Ishikawa (cell line): ENCODE data around the gene ARID2.

Experiments
- CEBPB ChIP-seq: IDR thresholded peaks from 2 replicates; pipeline ENCODE4 v1.6.1; 2012
- CREB1 ChIP-seq: IDR thresholded peaks from 2 replicates; pipeline ENCODE4 v1.6.1; 2012; ENCODE audit warnings: low read depth
- EGR1 ChIP-seq: IDR thresholded peaks from 2 replicates; pipeline ENCODE4 v1.6.1; 2012
- EP300 ChIP-seq: IDR thresholded peaks from 2 replicates; pipeline ENCODE4 v1.6.1; 2012; ENCODE audit warnings: borderline replicate concordance
- FOXM1 ChIP-seq: IDR thresholded peaks from 2 replicates; pipeline ENCODE4 v1.6.1; 2012; ENCODE audit warnings: low read depth, borderline replicate concordance
- MAX ChIP-seq: IDR thresholded peaks from 2 replicates; pipeline ENCODE4 v1.6.1; 2012
- NFIC ChIP-seq: IDR thresholded peaks from 2 replicates; pipeline ENCODE4 v1.6.1; 2012
- RAD21 ChIP-seq: IDR thresholded peaks from 2 replicates; pipeline ENCODE4 v1.6.1; 2012; ENCODE audit warnings: low read depth
- REST ChIP-seq: IDR thresholded peaks from 2 replicates; pipeline ENCODE4 v1.6.1; 2012; ENCODE audit warnings: low read depth, mild to moderate bottlenecking
- TAF1 ChIP-seq: IDR thresholded peaks from 2 replicates; pipeline ENCODE4 v1.6.1; 2012; ENCODE audit warnings: low read depth, mild to moderate bottlenecking
- TCF12 ChIP-seq: IDR thresholded peaks from 2 replicates; pipeline ENCODE4 v1.6.1; 2012; ENCODE audit warnings: low read depth
- YY1 ChIP-seq: IDR thresholded peaks from 2 replicates; pipeline ENCODE4 v1.6.1; 2012; ENCODE audit warnings: low read depth
- ZBTB7A ChIP-seq: IDR thresholded peaks from 2 replicates; pipeline ENCODE4 v1.6.1; 2012; ENCODE audit warnings: low read depth
- TF ChIP-seq, protein P1 (sequence below): IDR thresholded peaks from 2 replicates; pipeline ENCODE4 v1.6.1; 2012

Gene ARID2

DNA sequence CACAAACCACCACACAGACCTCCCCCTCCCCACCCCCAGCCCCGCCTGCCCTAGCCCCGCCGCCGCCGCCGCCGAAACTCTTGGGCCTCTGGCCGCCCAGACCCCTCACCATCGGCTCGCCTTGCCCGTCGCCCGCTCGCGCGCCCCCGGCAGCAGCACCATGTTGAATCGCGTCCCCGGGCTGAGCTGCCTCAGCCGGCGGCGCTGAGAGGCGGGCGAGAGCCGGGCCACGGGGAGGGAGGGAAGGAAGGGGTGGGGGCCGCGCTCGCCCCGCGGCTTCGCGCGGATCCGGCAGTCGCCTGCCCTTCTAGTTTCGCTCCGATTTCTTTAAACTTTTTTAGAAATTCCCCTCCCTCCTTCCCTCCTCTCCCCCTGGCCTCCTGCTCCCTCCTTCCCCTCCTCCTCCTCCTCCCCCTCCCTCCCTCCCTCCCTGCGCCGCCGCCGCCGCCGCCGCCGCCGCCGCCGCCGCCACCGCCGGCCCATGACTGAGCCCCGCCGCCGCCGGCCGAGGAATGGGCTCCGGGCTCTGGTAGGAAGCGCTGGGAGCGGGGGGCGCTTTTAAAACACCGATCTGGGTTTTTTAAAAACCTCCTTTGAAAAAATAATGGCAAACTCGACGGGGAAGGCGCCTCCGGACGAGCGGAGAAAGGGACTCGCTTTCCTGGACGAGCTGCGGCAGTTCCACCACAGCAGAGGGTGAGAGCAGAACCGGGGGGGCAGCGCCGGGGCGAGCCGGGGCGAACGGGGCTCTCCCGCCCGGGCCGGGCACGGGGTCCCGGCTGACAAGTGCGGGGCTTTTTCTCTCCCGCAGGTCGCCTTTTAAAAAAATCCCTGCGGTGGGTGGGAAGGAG, at the start of gene ARID2:
Gene ARID2 (plus strand): TSS at position 474 of the 851 bp plus-strand sequence. CDS start 131 bp downstream, at position 605.
- TF ChIP-seq, protein P1, sequence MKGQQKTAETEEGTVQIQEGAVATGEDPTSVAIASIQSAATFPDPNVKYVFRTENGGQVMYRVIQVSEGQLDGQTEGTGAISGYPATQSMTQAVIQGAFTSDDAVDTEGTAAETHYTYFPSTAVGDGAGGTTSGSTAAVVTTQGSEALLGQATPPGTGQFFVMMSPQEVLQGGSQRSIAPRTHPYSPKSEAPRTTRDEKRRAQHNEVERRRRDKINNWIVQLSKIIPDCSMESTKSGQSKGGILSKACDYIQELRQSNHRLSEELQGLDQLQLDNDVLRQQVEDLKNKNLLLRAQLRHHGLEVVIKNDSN = no peak
- peak; percentile 18 for TF ChIP-seq ZBTB7A

- TF ChIP-seq RAD21 (no peak), NFIC (no peak), CREB1 (no peak), TCF12 (no peak)
These were observed 49.1 kb upstream of the ARID2 start for GRCh38 chr12:45680362-45680761.

- no peak for TF ChIP-seq NFIC
- TF ChIP-seq MAX = no peak
- TF ChIP-seq, protein P1 = no peak
- no peak for TF ChIP-seq ZBTB7A
- no peak for TF ChIP-seq FOXM1
- TF ChIP-seq EGR1 = no peak
- TF ChIP-seq CEBPB = no peak
- no peak for TF ChIP-seq EP300
- no peak for TF ChIP-seq RAD21
These were observed 48.0 kb upstream of the ARID2 start for GRCh38 chr12:45681465-45681864.

DNA sequence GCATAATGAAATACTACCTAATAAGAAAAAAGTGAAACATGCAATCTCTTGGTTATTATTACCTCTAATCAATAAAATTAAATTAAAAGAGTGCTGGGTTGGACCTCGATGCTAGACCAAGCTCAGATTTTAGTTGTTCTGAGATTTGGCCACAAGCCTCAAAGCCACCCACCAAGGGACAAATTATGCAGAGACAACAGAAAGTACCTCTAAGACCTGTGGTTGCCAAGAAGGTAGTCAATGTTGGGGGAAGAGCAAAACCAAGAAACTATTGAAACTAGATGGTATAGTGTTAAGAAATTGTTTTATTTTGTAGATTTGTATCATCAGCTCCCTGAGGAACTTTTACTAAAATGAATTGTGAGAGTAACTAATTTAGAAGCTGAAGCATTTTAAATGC, 43.8 kb upstream of the ARID2 start:
- TF ChIP-seq TAF1 (no peak), RAD21 (no peak), MAX (no peak), EGR1 (no peak), TCF12 (no peak), YY1 (no peak), ZBTB7A (no peak), NFIC (no peak)
- TF ChIP-seq, protein P1 = no peak

- TF ChIP-seq REST = peak; percentile 59
- TF ChIP-seq TAF1 = no peak
These were observed 42.2 kb upstream of the ARID2 start for GRCh38 chr12:45687081-45688015.

DNA sequence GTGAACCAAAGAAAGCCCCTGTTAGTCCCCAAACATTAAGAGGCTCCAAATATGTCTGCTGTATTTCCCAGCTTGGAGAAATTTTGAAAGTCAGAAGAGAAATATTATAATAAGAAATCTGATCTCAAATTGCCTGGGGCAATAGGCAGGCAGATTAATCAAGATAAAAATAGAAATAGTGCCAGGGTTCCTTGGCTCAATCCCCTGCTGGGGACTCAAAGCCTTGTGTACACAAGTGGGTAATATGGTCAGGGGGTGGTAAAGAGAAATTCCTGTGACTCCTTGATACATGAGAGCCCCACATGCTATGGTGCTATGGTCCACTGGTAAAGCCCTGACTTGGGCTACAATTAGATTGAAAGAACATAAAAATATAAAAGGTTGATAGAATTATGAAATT, 41.3 kb upstream of the ARID2 start:
- TF ChIP-seq YY1 = no peak
- no peak for TF ChIP-seq REST
- no peak for TF ChIP-seq EGR1
- TF ChIP-seq CEBPB = no peak
